Measurements from ENCODE around the gene MPND.

DNA sequence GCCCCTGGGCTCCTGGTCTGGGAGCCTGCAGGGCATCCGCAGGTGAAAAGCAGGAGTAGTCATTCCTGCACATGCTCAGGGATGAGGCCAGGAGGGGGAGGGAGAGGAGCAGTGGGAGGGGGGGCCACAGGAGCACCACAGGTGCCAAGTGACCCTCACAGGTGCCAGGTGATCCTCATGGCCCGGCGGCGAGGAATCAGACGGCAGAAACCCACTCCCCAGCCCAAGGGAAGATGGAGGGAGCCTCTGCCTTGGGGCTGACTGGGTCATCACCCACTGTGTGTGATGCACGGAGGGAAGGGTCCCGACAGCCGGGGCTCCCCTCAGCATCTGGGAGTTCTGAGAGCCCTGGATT is 29.6 kb downstream of the MPND start:
- no peak for TF ChIP-seq POLR2A (IDR thresholded peaks at IDR 0.05)
- no peak for TF ChIP-seq POLR2AphosphoS5 (IDR thresholded peaks at IDR 0.05)

Measured in stomach (tissue), 4 donors.